Keratinocyte (primary cell): ENCODE data around the gene DDX42.

Experiments
- CTCF ChIP-seq, 3 experiments: IDR thresholded peaks in 1 of 3; conservative IDR thresholded peaks in 1 of 3; optimal IDR thresholded peaks in 1 of 3; 2 replicates in 2 of 3; 3 replicates in 1 of 3; pipeline versions ENCODE3 to v1.5.1; 2011; ENCODE audit warnings: low read length in 3 of 3, mild to moderate bottlenecking in 3 of 3, moderate library complexity in 2 of 3, control low read depth in 1 of 3, inconsistent platforms in 1 of 3; ENCODE audit not compliant: insufficient read depth in 2 of 3; ENCODE audit errors: extremely low read depth in 1 of 3
- EZH2 ChIP-seq: IDR thresholded peaks from one replicate; pipeline ENCODE4 v1.6.1; 2012; ENCODE audit warnings: inconsistent platforms, mild to moderate bottlenecking, low read length, moderate library complexity

GRCh38 chr17:63826468-63827001, 52.6 kb downstream of the DDX42 start:
- TF ChIP-seq CTCF (optimal IDR thresholded peaks at IDR 0.05 in 1 of 3, IDR thresholded peaks at IDR 0.05 in 1 of 3, conservative IDR thresholded peaks at IDR 0.05 in 1 of 3; ENCODE audit: extremely low read depth in 1 of 3, insufficient read depth in 2 of 3, low read length in 3 of 3) (no peak), EZH2 (no peak)
